ENCODE measurements around the gene EXOSC3. TPM values are rescaled to one million over a fixed set of nuclear protein-coding genes. Genes with fewer than 3 reads are reported as not detected.

The EXOSC3 gene
- total RNA-seq, 4 donors from 2014 or later, result 32.0 to 63.5 (median 44.7) TPM

GRCh38 chr9:37787059-37787458, 2.2 kb upstream of the EXOSC3 start:
- no peak for TF ChIP-seq CTCF (IDR thresholded peaks at IDR 0.05)
- no peak for TF ChIP-seq POLR2A (IDR thresholded peaks at IDR 0.05)
- Histone ChIP-seq H3K27me3 (no peaks in the 10 kb centered on the region), H3K27ac (no peak overlapping the region), H3K9me3 (no peaks in the 10 kb centered on the region), H3K4me3 (no peak overlapping the region), H3K36me3 (peaks cover 0 to 13% (median 0%) of the 10 kb centered on the region in 3 donors), H3K4me1 (peaks cover 0 to 7% (median 0%) of the 10 kb centered on the region in 4 donors)
- DNase-seq, result no peak

GRCh38 chr9:37784291-37784615, 611 bp downstream of the EXOSC3 start:
- H3K36me3 ChIP-seq, result peaks cover 0 to 41% (median 0%) of the 10 kb centered on the region in 3 donors
- TF ChIP-seq POLR2A (IDR thresholded peaks at IDR 0.05), result no peak
- TF ChIP-seq CTCF (IDR thresholded peaks at IDR 0.05), result no peak
- H3K27ac ChIP-seq, result peak overlapping the region; percentile 71 to 85 (median 80)
- H3K9me3 ChIP-seq, result no peaks in the 10 kb centered on the region
- no peaks in the 10 kb centered on the region for H3K27me3 ChIP-seq
- peak overlapping the region; percentile 69 to 89 (median 74) for H3K4me3 ChIP-seq
- DNase-seq, result no peak
- peaks cover 0 to 7% (median 0%) of the 10 kb centered on the region in 4 donors for H3K4me1 ChIP-seq

GRCh38 chr9:37778534-37778933, 6.3 kb downstream of the EXOSC3 start:
- no peaks in the 10 kb centered on the region for H3K27me3 ChIP-seq
- TF ChIP-seq POLR2A (IDR thresholded peaks at IDR 0.05) (no peak), CTCF (IDR thresholded peaks at IDR 0.05) (no peak)
- H3K9me3 ChIP-seq, result no peaks in the 10 kb centered on the region
- no peaks in the 10 kb centered on the region for H3K4me1 ChIP-seq
- no peak for DNase-seq
- H3K4me3 ChIP-seq, result no peak overlapping the region
- no peak overlapping the region for H3K27ac ChIP-seq
- peaks cover 0 to 77% (median 0%) of the 10 kb centered on the region in 3 donors for H3K36me3 ChIP-seq

GRCh38 chr9:37776328-37776727, 8.5 kb downstream of the EXOSC3 start:
- Histone ChIP-seq H3K27ac (no peak overlapping the region), H3K4me3 (no peak overlapping the region), H3K4me1 (no peaks in the 10 kb centered on the region), H3K27me3 (no peaks in the 10 kb centered on the region), H3K9me3 (no peaks in the 10 kb centered on the region), H3K36me3 (peaks cover 0 to 72% (median 0%) of the 10 kb centered on the region in 3 donors)
- DNase-seq, result no peak
- TF ChIP-seq POLR2A (IDR thresholded peaks at IDR 0.05) (no peak), CTCF (IDR thresholded peaks at IDR 0.05) (no peak)

GRCh38 chr9:37775216-37775919, 9.5 kb downstream of the EXOSC3 start:
- no peak for DNase-seq
- Histone ChIP-seq H3K36me3 (peaks cover 0 to 72% (median 0%) of the 10 kb centered on the region in 3 donors), H3K4me1 (no peaks in the 10 kb centered on the region), H3K27me3 (no peaks in the 10 kb centered on the region), H3K27ac (no peak overlapping the region), H3K4me3 (no peak overlapping the region), H3K9me3 (no peaks in the 10 kb centered on the region)
- no peak for TF ChIP-seq POLR2A (IDR thresholded peaks at IDR 0.05)
- no peak for TF ChIP-seq CTCF (IDR thresholded peaks at IDR 0.05)

Data from Peyer's patch (tissue), 4 donors.